GM12891 (cell line): ENCODE results near the gene ATG7.
"Not testable (repeated sequence)": the region's sequence is repeated elsewhere in the genome, so short reads cannot be mapped to it uniquely, and the experiment has no call there.

Experiments used
- POLR2A ChIP-seq: IDR thresholded peaks from 2 replicates; pipeline ENCODE4 v1.6.1; 2011; ENCODE audit warnings: low read depth, low read length, control low read depth
- POLR2AphosphoS5 ChIP-seq: IDR thresholded peaks from 2 replicates; pipeline ENCODE4 v1.6.1; 2011; ENCODE audit warnings: low read depth, low read length, control low read depth

GRCh38 chr3:11595024-11595423, 322.8 kb downstream of the ATG7 start:
- not testable (repeated sequence) for TF ChIP-seq POLR2A, POLR2AphosphoS5
